CD4-positive, alpha-beta T cell treated with Interleukin-2 at 100 ng/mL for 4 hours (primary cell): ENCODE results near the gene SMG5.

Experiments
- DNase-seq: peaks from one replicate; pipeline ENCODE4 v3.0.0-alpha.2; 2020; ENCODE audit warnings: low spot score

Gene SMG5

DNA sequence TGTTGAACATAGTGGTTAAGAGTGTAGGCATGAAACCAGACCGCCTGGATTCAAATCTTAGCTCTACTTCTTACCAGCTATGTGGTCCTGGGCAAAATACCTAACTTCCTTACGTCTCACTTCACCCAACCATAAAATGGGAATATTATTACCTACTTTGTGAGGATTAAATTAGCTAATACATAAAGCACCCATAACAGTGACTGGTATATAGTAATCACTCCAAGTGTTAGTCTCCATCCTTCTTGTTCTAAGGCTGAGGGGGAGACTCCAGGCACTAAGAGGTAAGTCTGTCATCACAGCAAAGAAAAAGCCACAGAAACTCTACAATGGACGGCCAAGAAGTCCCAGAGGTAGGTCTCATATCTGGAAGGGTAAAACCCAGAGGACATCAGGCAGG is 2.8 kb downstream of the SMG5 start:
- DNase-seq = no peak

GRCh38 chr1:156276966-156277381 is 5.7 kb downstream of the SMG5 start:
- DNase-seq = no peak

DNA sequence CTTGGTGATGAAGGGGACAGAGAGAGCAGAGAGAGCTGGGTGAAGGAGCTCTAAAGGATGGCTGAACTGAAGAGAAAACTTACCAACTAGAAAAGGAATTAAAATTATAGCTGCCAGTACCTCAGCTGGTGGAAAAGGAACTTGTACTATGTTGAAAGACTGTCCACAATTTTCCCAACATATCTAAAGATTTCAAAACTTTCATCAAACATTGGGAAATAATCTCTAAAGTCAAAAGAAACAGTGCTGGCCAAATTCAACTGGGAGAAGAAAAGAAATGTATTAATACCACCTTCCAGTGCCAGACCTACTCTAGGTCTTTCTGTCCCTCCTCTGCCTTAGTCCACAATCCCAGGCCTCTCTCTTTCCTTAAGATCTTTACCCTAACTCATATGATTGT is 6.1 kb downstream of the SMG5 start:
- no peak for DNase-seq

DNA sequence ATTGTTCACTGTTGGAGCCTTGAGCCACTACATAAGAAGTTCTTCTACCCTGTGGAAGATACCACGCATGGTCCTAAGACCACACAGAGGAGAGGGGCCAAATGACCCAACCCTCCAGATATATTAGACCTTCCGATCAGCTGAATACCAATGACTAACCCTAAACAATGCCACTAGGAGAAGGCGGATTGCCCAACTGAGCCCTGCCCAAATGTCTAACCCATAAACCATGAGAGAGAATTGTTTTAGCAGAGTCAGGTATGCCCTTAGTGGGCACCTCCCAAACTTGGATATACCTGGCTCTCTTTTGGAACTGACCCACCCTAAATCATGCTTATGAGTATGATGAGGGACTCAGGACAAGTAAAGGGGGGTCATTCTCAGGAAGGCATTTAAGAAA is 12.3 kb downstream of the SMG5 start:
- no peak for DNase-seq

DNA sequence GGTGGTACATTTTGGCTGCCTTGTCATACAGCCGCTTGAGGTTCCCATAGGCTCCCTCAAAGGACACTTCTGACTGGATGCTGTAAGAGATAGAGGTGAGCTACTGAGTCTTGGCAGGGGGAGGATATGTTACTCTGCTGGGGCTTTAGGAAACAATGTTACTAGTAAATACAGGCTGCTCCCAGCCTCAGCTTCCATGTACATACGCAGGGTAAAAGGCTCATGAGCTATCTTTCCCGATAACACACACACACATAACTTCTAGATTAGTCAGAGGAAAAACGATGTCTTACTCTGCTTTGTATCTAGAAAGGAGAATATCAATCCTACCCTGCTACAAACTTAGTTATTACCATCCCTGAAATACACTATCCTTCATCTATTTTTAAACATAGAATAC is 14.3 kb downstream of the SMG5 start:
- no peak for DNase-seq

DNA sequence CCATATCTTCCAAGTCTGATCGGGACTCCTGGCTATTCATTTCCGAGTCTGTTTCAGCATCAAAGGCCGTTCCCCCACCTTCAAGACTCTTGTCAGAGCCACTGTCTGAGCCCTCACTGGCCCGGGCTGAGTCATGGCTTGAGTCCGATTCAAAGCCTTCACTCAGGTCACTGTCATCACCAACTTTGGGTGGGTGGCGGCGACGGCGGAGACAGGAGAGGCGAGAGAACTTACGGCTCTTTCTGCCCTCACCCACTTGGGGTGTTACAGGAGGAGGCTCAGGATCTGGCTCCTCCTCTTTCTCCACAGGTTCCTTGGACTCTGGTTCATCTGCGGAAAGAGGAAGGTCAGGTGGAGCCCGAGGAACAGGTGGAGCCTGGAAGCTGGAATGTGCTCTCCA is 16.6 kb downstream of the SMG5 start:
- no peak for DNase-seq

- DNase-seq = no peak
These were observed 19.4 kb downstream of the SMG5 start for GRCh38 chr1:156263288-156263655.

- no peak for DNase-seq
These were observed 20.0 kb downstream of the SMG5 start for GRCh38 chr1:156262461-156263287.

DNA sequence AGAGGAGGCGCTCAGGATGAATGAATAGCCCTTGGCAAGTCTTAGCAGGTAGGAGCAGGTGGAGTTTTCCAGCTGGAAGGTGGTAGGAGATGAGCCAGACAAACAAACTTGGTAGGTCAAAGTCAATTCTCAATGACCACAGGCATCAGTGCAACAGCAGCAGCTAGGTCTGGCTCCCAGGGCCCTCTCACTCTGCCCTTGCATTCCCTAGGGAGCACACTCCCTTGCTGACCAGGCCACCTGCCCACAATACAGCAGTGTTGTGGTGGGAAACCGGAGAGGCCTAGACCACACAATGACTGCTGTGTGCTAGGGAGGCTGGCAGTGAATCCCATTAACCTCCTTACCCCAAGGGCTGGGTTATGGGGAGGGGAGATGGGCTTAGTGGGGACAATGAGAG is 21.7 kb downstream of the SMG5 start:
- no peak for DNase-seq

DNA sequence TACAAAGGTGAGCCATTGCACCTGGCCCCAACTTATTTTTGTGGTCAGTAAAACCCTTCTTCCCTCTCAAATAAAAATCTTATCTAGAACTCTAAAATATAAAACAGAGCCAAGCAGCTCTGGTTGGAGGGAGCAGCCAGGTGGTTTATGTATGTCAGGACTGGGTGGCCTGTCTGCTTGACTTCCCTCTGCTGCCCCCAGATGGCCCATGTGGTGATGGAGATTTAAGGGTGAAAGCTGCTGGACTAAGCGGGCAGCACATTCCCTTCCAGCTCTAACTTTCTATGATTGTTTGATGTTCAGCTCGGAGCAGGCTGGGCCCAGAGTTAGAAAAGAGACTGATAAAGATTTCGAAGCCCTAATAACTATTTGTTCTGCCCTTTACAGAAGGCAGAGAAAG is 22.8 kb downstream of the SMG5 start:
- no peak for DNase-seq

DNA sequence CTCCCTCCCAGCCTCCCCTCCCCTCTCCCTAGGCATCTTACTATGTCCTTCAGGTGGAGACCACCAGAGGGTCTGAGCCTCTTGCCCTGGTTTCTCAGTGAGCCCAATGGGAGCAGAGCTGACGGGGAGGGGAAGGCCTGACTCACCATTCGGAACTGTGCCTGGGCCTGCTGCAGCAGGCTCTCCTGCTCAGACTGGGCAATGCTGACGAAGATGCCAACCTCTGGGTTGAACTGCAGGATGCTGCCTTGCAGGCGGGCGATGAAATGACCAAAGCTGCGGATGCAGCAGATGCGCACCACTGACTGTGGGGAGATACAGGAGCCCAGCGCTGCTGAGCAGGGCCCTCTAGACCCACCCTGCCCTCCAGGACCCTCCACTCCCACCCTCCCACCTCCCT is 23.8 kb downstream of the SMG5 start:
- no peak for DNase-seq

DNA sequence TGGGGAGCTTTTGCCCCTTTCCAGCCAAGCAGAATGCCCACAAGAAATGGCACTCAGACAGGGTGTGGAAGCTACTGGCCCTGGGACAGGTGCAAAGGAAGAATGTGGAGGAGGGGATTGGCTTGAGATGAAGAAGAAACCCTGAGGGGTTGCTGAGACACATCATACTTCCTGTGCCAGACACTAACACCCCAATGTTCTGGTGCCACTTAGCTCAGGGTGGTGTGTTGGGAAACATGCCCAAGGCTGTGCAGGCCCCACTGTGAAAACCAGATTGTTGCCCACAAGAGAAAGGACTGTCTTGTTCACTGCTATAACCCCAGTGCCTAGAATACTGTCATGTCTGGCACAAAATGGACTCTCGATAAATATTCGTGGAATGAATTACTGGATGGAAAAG is 24.9 kb downstream of the SMG5 start:
- DNase-seq = no peak

GRCh38 chr1:156253634-156254033 is 29.0 kb downstream of the SMG5 start:
- no peak for DNase-seq

- DNase-seq = no peak
These were observed 31.1 kb downstream of the SMG5 start for GRCh38 chr1:156251527-156251926.

DNA sequence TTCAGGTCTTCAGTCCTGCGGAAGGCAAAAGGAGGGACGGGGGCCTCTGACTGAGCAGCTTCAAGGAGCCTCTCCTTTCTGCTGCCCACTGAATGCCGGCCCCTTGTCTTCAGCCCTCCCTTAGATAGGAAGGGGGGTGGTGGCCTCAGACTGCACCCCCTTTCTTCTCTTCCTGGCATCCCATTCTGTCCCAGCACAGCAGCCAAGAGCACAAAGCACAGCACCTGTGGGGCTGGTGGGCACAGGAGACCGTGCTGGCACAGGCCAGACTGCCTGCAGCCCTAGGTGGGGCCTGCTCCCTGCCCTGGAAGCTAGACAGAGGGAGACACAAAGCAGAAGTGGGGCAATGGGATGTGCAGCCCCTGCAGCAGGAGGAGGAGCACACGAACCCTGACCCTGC is 33.0 kb downstream of the SMG5 start:
- no peak for DNase-seq

DNA sequence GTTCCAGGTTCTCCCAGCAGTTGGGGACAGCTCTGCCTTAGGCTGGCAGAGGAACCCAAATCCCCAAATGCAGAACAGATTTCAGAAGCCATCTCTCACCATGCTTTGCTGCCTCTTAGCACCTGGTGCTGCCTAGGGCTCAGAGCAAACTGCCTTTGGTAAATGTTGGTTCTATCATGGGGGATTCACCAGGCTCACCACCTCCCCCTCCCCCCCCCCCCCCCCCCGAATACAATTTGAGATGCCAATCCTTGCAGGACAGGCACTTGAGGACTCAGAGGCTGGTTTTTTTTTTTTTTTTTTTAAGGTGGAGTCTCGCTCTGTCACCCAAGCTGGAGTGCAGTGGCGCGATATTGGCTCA is 34.3 kb downstream of the SMG5 start:
- DNase-seq = no peak

DNA sequence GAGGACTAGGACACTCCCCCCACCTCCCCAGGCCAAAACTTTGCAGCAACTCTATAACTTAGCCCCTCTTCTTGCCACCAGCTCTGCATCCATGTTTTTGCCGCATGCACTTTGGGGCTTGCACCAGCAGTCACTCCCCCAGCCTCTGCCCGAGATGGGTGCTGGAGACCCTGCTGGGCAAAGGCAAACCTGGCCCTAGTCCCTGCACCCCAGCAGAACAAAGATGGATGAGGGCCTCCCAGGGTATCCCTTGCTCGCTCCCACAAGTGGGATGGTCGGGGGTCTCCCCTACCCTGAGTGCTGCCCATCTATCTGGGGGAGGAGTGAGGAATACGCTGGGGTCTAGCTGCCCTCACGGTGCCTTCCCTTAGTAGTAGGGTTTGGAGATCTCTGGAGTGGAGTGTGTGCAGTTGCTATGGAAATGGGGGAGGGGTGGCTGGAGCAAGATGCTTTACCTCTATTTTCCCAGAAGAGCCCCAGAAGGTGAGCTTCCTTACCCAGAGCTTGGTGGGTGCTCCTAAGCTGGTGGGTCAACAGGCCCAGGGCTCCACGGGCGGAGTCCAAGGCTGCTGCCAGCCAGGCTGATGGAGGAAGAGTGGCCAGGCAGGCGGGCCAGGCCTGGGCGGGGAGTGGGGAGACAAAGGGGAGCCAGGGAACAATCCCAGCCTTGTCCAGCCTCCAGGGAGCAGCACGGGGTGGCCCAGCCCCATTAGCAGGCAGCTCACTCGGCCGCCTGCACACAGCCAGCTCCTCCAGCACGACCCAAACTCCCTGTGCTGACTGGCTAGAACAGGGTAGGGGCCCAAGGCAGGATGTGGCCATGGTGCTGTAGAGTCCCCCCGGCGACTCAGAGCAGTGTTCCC is 34.9 kb downstream of the SMG5 start, which contains the start of gene PAQR6:
PAQR6 (minus strand) TSS at position 597 of the 863 bp plus-strand sequence. CDS start 1,325 bp downstream, outside the sequence.
- DNase-seq = no peak

DNA sequence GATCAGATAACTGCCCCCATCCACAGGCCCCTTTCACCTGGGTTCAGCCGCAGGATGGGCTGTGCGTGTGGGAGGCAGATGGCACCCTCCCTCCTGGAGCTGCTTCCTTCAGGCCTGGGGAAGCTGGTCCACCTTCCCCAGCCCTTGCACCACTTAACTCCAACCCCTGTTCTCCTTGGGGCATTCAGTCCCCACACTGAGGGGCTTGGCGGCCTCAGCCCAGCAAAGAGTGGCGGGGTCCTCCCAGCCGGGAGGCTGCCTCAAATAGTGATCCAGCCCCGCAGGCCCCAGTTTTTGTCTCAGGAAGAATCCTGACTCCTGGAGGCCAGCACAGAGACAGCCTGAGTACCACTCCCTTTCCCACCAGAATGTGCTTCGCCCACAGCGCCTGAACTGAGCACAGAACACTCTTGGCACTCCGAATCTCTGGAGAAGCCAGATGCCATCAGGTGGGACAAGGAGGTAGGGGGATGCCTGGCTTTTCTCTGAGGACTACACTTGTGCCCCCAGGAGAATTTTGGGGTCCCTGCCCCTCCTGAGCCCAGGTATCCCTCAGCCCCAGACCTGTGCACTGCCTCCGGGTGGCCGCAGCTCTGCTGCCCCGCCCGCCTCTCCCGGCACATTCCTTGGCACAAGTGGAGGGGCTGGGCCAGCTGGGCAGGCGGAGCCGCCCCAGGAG is 35.7 kb downstream of the SMG5 start:
- no peak for DNase-seq

- no peak for DNase-seq
These were observed 36.3 kb downstream of the SMG5 start for GRCh38 chr1:156246241-156246780.

DNA sequence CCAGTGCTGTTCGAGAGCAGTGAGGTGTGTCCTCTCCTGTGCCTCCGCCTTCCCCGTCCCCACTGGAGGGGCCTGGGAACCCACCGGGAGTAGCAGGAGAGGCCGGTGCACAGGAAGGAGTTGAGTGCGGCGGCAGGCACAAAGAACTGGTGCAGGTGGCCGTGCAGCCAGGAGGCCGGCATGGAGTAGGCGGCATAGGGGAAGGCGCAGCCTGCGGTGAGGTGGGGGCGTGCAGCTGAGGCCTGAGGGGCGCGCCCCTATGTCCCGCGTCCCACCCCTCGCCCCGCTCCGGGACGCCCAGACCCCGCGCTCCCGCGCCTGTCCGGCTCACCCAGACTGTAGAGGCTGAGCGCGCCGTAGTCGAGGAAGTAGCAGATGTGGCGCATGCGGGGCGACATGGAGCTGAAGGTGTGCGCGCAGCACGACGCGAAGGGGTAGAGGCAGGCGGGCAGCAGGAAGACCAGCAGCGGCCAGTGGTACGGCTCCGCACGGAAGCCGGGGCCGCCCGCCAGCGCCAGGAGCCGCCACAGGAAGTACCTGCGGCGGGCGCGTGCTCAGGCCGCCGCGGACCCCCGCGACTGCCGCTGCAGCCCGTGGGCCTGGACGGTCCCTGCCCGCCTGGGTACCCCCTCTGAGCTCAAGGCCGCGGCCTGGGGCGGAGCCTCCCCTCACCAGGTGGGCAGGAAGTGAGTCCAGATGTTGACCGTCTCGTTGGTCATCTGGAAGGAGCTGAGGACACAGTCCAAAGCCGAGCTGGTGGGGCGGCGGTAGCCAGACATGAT is 37.0 kb downstream of the SMG5 start:
- DNase-seq = peak; percentile 33

DNA sequence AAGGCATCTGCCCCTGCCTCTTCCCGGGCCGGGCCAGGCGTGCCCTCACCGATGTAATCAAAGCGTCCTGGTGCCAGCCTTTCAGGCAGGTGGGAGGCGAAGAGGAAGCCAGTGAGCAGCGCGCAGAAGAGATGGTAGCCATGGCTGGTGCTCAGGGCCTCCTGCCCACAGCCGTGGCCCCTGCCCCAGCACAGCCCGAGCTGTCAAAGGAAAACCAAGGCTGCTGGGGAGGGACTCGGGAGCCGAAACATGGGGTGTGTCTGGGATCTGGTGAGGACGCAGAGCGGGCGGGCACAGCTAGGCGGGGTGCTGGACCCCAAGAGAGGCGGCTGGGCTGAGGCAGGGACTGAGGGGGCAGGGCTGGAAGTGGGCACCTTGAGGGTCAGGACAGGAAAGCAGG is 37.9 kb downstream of the SMG5 start:
- no peak for DNase-seq

- no peak for DNase-seq
These were observed 38.5 kb downstream of the SMG5 start for GRCh38 chr1:156244126-156244525.
